Sigmoid colon (tissue), 4 donors: ENCODE results near the gene ST14.

Experiments used
- POLR2A ChIP-seq, 2 donors: fragments of 450-650 bp; IDR thresholded peaks; one replicate each; pipeline ENCODE4 v1.6.1; 2016; ENCODE audit warnings: antibody characterized with exemption in 2 of 2, mild to moderate bottlenecking in 2 of 2, moderate library complexity in 2 of 2
- POLR2AphosphoS5 ChIP-seq, 4 donors: sonication (generic); formaldehyde crosslinking; IDR thresholded peaks; one replicate each; pipeline ENCODE4 v1.6.1; 2017; ENCODE audit warnings: antibody characterized with exemption in 4 of 4
- TF ChIP-seq, protein P1 (sequence below), 4 experiments: fragments of 450-650 bp in 3 of 4; fragments of 200-600 bp in 1 of 4; IDR thresholded peaks; one replicate each; pipeline ENCODE4 v1.5.1; 2016 to 2019; ENCODE audit warnings: antibody characterized with exemption in 4 of 4, mild to moderate bottlenecking in 3 of 4, moderate library complexity in 2 of 4

DNA sequence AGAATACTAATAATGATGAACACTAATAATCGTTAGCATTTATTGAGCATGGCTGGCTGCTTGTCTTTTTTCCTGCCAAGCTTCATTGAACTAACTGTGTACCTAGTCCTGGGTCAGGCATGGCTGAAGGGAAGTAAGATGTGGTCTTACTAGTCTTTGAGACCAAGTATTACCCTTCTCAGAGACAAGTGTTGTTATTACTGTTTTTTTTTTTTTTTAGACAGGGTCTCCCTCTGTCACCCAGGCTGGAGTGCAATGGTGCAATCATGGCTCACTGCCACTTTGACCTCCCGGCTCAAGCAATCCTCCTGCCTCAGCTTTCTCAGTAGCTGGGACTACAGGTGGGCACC is 4.6 kb downstream of the ST14 start:
- no peak for TF ChIP-seq POLR2A (IDR thresholded peaks at IDR 0.05)
- TF ChIP-seq, protein P1, sequence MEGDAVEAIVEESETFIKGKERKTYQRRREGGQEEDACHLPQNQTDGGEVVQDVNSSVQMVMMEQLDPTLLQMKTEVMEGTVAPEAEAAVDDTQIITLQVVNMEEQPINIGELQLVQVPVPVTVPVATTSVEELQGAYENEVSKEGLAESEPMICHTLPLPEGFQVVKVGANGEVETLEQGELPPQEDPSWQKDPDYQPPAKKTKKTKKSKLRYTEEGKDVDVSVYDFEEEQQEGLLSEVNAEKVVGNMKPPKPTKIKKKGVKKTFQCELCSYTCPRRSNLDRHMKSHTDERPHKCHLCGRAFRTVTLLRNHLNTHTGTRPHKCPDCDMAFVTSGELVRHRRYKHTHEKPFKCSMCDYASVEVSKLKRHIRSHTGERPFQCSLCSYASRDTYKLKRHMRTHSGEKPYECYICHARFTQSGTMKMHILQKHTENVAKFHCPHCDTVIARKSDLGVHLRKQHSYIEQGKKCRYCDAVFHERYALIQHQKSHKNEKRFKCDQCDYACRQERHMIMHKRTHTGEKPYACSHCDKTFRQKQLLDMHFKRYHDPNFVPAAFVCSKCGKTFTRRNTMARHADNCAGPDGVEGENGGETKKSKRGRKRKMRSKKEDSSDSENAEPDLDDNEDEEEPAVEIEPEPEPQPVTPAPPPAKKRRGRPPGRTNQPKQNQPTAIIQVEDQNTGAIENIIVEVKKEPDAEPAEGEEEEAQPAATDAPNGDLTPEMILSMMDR (IDR thresholded peaks at IDR 0.05) = no peak
- TF ChIP-seq POLR2AphosphoS5 (IDR thresholded peaks at IDR 0.05) = no peak
